Measurements from ENCODE around the gene TMC6. TPM values are rescaled to one million over a fixed set of nuclear protein-coding genes. Genes with fewer than 3 reads are reported as not detected.
"Not testable (repeated sequence)": the region's sequence is repeated elsewhere in the genome, so short reads cannot be mapped to it uniquely, and the experiment has no call there.

TMC6 gene
- total RNA-seq, 1 donor from 2014 or later = 61.7 TPM

DNA sequence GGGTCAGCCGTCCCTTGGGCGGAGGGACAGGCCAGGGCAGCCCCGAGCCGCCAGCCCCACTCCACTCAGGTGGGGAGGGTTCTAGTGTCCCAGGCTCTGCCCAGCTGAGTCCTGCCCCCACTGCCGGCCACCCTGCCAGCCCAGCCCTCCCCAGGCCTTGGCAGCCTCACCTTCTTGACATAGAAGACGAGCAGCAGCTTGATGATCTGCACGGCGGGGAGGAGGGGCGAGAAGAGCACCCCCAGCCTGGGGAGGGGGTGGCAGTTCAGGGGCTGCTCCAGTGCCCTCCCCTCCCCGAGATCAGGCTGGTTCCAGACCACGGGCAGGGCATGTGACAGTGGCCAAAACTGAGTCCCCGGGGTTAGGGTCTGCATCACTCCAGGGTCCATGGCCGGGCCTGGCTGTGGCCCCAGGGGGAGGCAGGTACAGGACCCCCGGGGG lies 9.7 kb downstream of the TMC6 start:
- H3K4me1 Mint-ChIP-seq (ENCODE audit: low read depth, unreplicated experiment) = no peaks in the 10 kb centered on the region
- Histone ChIP-seq H3K9ac (ENCODE audit: low read length) (no peak overlapping the region), H3K79me2 (ENCODE audit: insufficient read depth, low read length) (no peaks in the 10 kb centered on the region), H3K27ac (ENCODE audit: low read depth, low read length) (no peak overlapping the region), H3K4me1 (ENCODE audit: insufficient read depth, low read length) (no peaks in the 10 kb centered on the region), H3K36me3 (ENCODE audit: insufficient read depth, low read length) (no peaks in the 10 kb centered on the region), H4K20me1 (ENCODE audit: insufficient read depth, low read length) (no peaks in the 10 kb centered on the region), H3K27me3 (ENCODE audit: insufficient read depth, low read length) (peaks cover under 1% of the 10 kb centered on the region), H3K4me3 (ENCODE audit: insufficient read depth, low read depth, low read length) (no peak overlapping the region), H2AFZ (ENCODE audit: low read depth, low read length) (no peak overlapping the region), H3K4me2 (ENCODE audit: low read length) (no peak overlapping the region), H3K9me3 (ENCODE audit: insufficient read depth, low read depth, low read length) (no peaks in the 10 kb centered on the region)
- no peaks in the 10 kb centered on the region for H3K9me3 Mint-ChIP-seq (ENCODE audit: unreplicated experiment)
- FAIRE-seq (no peak), DNase-seq (ENCODE audit: low read depth) (no peak)
- peaks cover 4% of the 10 kb centered on the region for H3K36me3 Mint-ChIP-seq (ENCODE audit: low read depth, unreplicated experiment)
- no peak overlapping the region for H3K4me3 Mint-ChIP-seq (ENCODE audit: unreplicated experiment)
- TF ChIP-seq EZH2 (IDR thresholded peaks at IDR 0.05; ENCODE audit: insufficient read depth, low read length) = no peak
- peaks cover 2% of the 10 kb centered on the region for H3K27me3 Mint-ChIP-seq (ENCODE audit: low read depth, unreplicated experiment)
- no peak overlapping the region for H3K27ac Mint-ChIP-seq (ENCODE audit: unreplicated experiment)

DNA sequence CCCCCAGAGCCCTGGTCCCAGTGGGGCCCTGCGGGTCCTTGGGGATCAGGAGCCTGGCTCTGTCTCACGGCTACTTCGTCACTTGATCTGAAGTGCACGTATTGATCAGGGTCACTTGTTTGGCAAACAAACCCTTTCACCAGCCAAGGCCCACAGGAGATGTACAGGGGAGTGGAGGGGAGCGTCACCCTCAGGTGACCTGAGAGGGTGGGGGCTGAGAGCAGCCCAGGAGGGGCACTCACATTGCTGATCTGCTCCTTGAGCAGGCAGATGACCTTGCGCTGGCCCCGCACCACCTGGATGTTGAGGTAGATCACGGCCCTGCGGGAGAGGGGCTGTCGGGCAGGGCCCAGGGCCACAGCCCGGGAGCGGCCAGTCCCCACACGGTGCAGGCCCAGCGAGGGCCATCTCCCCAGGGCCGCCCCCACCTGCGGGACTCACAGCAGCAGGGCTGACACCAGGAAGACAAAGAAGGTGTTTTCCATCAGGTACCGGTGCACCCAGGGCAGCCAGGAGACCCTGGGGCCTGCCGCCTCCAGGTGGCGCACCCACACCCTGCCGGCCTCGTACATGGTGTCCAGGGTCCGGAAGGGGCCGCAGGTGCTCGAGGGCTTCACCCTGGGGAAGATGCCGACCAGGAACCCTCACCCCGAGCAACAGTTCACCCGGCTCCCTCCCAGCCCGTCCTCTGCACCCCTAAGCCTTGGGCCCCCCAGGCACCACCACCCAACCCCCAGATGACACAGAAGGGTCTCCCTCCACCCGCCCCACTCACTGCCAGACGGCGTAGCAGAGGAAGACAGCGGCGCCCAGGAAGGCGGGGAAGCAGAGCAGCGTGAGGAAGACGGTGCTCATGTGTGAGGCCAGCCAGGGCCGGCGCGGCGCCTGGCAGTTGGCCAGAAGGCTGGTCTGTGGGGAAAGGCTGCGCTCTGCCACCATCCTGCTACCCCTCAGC lies 11.3 kb downstream of the TMC6 start:
- Mint-ChIP-seq H3K4me1 (ENCODE audit: low read depth, unreplicated experiment) (no peaks in the 10 kb centered on the region), H3K27me3 (ENCODE audit: low read depth, unreplicated experiment) (peaks cover 2% of the 10 kb centered on the region), H3K27ac (ENCODE audit: unreplicated experiment) (no peak overlapping the region), H3K4me3 (ENCODE audit: unreplicated experiment) (no peak overlapping the region), H3K36me3 (ENCODE audit: low read depth, unreplicated experiment) (peaks cover 2% of the 10 kb centered on the region), H3K9me3 (ENCODE audit: unreplicated experiment) (no peaks in the 10 kb centered on the region)
- Histone ChIP-seq H3K27ac (ENCODE audit: low read depth, low read length) (no peak overlapping the region), H2AFZ (ENCODE audit: low read depth, low read length) (no peak overlapping the region), H3K4me2 (ENCODE audit: low read length) (peak overlapping the region; percentile 11), H3K4me3 (ENCODE audit: insufficient read depth, low read depth, low read length) (no peak overlapping the region), H3K4me1 (ENCODE audit: insufficient read depth, low read length) (no peaks in the 10 kb centered on the region), H3K79me2 (ENCODE audit: insufficient read depth, low read length) (no peaks in the 10 kb centered on the region), H3K27me3 (ENCODE audit: insufficient read depth, low read length) (peaks cover 5% of the 10 kb centered on the region), H3K9ac (ENCODE audit: low read length) (no peak overlapping the region), H4K20me1 (ENCODE audit: insufficient read depth, low read length) (no peaks in the 10 kb centered on the region), H3K36me3 (ENCODE audit: insufficient read depth, low read length) (no peaks in the 10 kb centered on the region), H3K9me3 (ENCODE audit: insufficient read depth, low read depth, low read length) (no peaks in the 10 kb centered on the region)
- TF ChIP-seq, protein P1, sequence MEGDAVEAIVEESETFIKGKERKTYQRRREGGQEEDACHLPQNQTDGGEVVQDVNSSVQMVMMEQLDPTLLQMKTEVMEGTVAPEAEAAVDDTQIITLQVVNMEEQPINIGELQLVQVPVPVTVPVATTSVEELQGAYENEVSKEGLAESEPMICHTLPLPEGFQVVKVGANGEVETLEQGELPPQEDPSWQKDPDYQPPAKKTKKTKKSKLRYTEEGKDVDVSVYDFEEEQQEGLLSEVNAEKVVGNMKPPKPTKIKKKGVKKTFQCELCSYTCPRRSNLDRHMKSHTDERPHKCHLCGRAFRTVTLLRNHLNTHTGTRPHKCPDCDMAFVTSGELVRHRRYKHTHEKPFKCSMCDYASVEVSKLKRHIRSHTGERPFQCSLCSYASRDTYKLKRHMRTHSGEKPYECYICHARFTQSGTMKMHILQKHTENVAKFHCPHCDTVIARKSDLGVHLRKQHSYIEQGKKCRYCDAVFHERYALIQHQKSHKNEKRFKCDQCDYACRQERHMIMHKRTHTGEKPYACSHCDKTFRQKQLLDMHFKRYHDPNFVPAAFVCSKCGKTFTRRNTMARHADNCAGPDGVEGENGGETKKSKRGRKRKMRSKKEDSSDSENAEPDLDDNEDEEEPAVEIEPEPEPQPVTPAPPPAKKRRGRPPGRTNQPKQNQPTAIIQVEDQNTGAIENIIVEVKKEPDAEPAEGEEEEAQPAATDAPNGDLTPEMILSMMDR (IDR thresholded peaks at IDR 0.05; ENCODE audit: insufficient read depth, low read depth, low read length) = no peak
- TF ChIP-seq EZH2 (IDR thresholded peaks at IDR 0.05; ENCODE audit: insufficient read depth, low read length) = no peak
- no peak for FAIRE-seq
- no peak for DNase-seq (ENCODE audit: low read depth)

DNA sequence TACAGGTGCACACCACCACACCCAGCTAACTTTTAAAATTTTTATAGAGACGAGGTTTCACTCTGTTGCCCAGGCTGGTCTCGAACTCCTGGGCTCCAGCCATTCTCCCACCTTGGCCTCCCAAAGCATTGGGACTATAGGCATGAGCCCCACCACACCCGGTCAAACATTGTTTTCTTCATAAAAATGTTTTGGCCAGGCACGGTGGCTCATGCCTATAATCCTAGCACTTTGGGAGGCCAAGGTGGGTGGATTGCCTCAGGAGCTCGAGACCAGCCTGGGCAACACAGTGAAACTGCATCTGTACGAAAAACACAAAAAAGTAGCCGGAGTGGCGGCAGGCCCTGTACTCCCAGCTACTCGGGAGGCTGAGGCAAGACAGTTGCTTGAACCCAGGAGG lies 12.1 kb downstream of the TMC6 start:
- Mint-ChIP-seq H3K27me3 (ENCODE audit: low read depth, unreplicated experiment) (peaks cover 2% of the 10 kb centered on the region), H3K9me3 (ENCODE audit: unreplicated experiment) (no peaks in the 10 kb centered on the region), H3K27ac (ENCODE audit: unreplicated experiment) (no peak overlapping the region), H3K4me3 (ENCODE audit: unreplicated experiment) (no peak overlapping the region), H3K4me1 (ENCODE audit: low read depth, unreplicated experiment) (no peaks in the 10 kb centered on the region), H3K36me3 (ENCODE audit: low read depth, unreplicated experiment) (peaks cover 2% of the 10 kb centered on the region)
- H3K36me3 ChIP-seq (ENCODE audit: insufficient read depth, low read length) = no peaks in the 10 kb centered on the region
- no peaks in the 10 kb centered on the region for H3K4me1 ChIP-seq (ENCODE audit: insufficient read depth, low read length)
- FAIRE-seq (no peak), DNase-seq (ENCODE audit: low read depth) (no peak)
- TF ChIP-seq EZH2 (IDR thresholded peaks at IDR 0.05; ENCODE audit: insufficient read depth, low read length) = no peak
- TF ChIP-seq, protein P1 (IDR thresholded peaks at IDR 0.05; ENCODE audit: insufficient read depth, low read depth, low read length) = no peak
- H3K9me3 ChIP-seq (ENCODE audit: insufficient read depth, low read depth, low read length) = no peaks in the 10 kb centered on the region
- no peak overlapping the region for H3K9ac ChIP-seq (ENCODE audit: low read length)
- no peaks in the 10 kb centered on the region for H4K20me1 ChIP-seq (ENCODE audit: insufficient read depth, low read length)
- H3K4me3 ChIP-seq (ENCODE audit: insufficient read depth, low read depth, low read length) = no peak overlapping the region
- no peak overlapping the region for H3K4me2 ChIP-seq (ENCODE audit: low read length)
- H3K27me3 ChIP-seq (ENCODE audit: insufficient read depth, low read length) = peaks cover 5% of the 10 kb centered on the region
- H2AFZ ChIP-seq (ENCODE audit: low read depth, low read length) = no peak overlapping the region
- no peak overlapping the region for H3K27ac ChIP-seq (ENCODE audit: low read depth, low read length)
- H3K79me2 ChIP-seq (ENCODE audit: insufficient read depth, low read length) = no peaks in the 10 kb centered on the region

GRCh38 chr17:78115803-78116202 lies 12.8 kb downstream of the TMC6 start:
- DNase-seq (ENCODE audit: low read depth); H3K9me3 ChIP-seq (ENCODE audit: insufficient read depth, low read depth, low read length); H2AFZ ChIP-seq (ENCODE audit: low read depth, low read length); H3K4me1 Mint-ChIP-seq (ENCODE audit: low read depth, unreplicated experiment); H3K36me3 ChIP-seq (ENCODE audit: insufficient read depth, low read length); H3K9me3 Mint-ChIP-seq (ENCODE audit: unreplicated experiment); H3K4me3 ChIP-seq (ENCODE audit: insufficient read depth, low read depth, low read length); H3K27ac ChIP-seq (ENCODE audit: low read depth, low read length); H3K36me3 Mint-ChIP-seq (ENCODE audit: low read depth, unreplicated experiment); FAIRE-seq; H3K27me3 Mint-ChIP-seq (ENCODE audit: low read depth, unreplicated experiment); H3K9ac ChIP-seq (ENCODE audit: low read length); H3K79me2 ChIP-seq (ENCODE audit: insufficient read depth, low read length); H3K4me1 ChIP-seq (ENCODE audit: insufficient read depth, low read length); H3K27ac Mint-ChIP-seq (ENCODE audit: unreplicated experiment); H3K27me3 ChIP-seq (ENCODE audit: insufficient read depth, low read length); H4K20me1 ChIP-seq (ENCODE audit: insufficient read depth, low read length); H3K4me2 ChIP-seq (ENCODE audit: low read length); H3K4me3 Mint-ChIP-seq (ENCODE audit: unreplicated experiment): not testable (repeated sequence)

Measured in astrocyte (in vitro differentiated cells and primary cell).